OCI-LY1 (cell line): ENCODE measurements around the gene GRIP1.

ENCODE experiments used
- H2AFZ ChIP-seq: fragments of 200-600 bp; sonication (generic), shearing (Covaris generic); 2 replicates; pipeline ENCODE4 v1.6.0; 2014; ENCODE audit warnings: antibody characterized with exemption, mild to moderate bottlenecking, low read length
- H3F3A ChIP-seq: fragments of 200-600 bp; sonication (generic), shearing (Covaris generic); 2 replicates; pipeline ENCODE4 v1.6.0; 2014; ENCODE audit warnings: mild to moderate bottlenecking, antibody characterized with exemption, low read length, moderate library complexity; ENCODE audit not compliant: insufficient read depth
- H3K27ac ChIP-seq: fragments of 200-600 bp; sonication (generic); 2 replicates; pipeline ENCODE4 v1.5.1; 2014; ENCODE audit warnings: low read length, mixed run types, mild to moderate bottlenecking, low read depth; ENCODE audit not compliant: poor library complexity, severe bottlenecking
- H3K27me3 ChIP-seq: fragments of 200-600 bp; sonication (generic); 2 replicates; pipeline ENCODE4 v1.6.0; 2014; ENCODE audit warnings: antibody characterized with exemption, mild to moderate bottlenecking, low read length, moderate library complexity; ENCODE audit not compliant: insufficient read depth
- H3K36me3 ChIP-seq: fragments of 200-600 bp; sonication (generic); 2 replicates; pipeline ENCODE4 v1.6.1; 2014; ENCODE audit warnings: mild to moderate bottlenecking, antibody characterized with exemption, low read length, moderate library complexity, mixed read lengths; ENCODE audit not compliant: insufficient read depth
- H3K4me1 ChIP-seq: fragments of 200-600 bp; sonication (generic); 2 replicates; pipeline ENCODE4 v1.5.1; 2014; ENCODE audit warnings: mild to moderate bottlenecking, low read length, moderate library complexity; ENCODE audit not compliant: insufficient read depth, severe bottlenecking
- H3K4me2 ChIP-seq: fragments of 200-600 bp; sonication (generic), shearing (Covaris generic); 2 replicates; pipeline ENCODE4 v1.6.1; 2014; ENCODE audit warnings: low read length
- H3K4me3 ChIP-seq: fragments of 200-600 bp; sonication (generic); 2 replicates; pipeline ENCODE4 v1.5.1; 2014; ENCODE audit warnings: low read length, low read depth, mild to moderate bottlenecking, mixed read lengths; ENCODE audit not compliant: poor library complexity, severe bottlenecking
- H3K79me2 ChIP-seq: fragments of 200-600 bp; shearing (Covaris generic); 2 replicates; pipeline ENCODE4 v1.6.1; 2016; ENCODE audit warnings: mixed run types, low read length, mixed read lengths; ENCODE audit not compliant: insufficient read depth
- H3K9ac ChIP-seq: fragments of 200-600 bp; sonication (generic), shearing (Covaris generic); 2 replicates; pipeline ENCODE4 v1.6.1; 2014; ENCODE audit warnings: mild to moderate bottlenecking, low read length, mixed read lengths
- H3K9me2 ChIP-seq: fragments of 200-600 bp; sonication (generic), shearing (Covaris generic); 2 replicates; pipeline ENCODE4 v1.6.1; 2014; ENCODE audit warnings: low read depth, mild to moderate bottlenecking, low read length, mixed read lengths
- H3K9me3 ChIP-seq: fragments of 200-600 bp; shearing (Covaris generic); 2 replicates; pipeline ENCODE4 v1.6.1; 2014; ENCODE audit warnings: low read length, mixed read lengths
- H4K20me1 ChIP-seq: fragments of 200-600 bp; sonication (generic), shearing (Covaris generic); 2 replicates; pipeline ENCODE4 v1.6.0; 2016; ENCODE audit warnings: mild to moderate bottlenecking, low read length; ENCODE audit not compliant: insufficient read depth
- CTCF ChIP-seq: fragments of 200-600 bp; sonication (generic), shearing (Covaris generic); IDR thresholded peaks from 2 replicates; pipeline ENCODE4 v1.5.1; 2017; ENCODE audit warnings: mild to moderate bottlenecking, antibody characterized with exemption, low read length, moderate library complexity, mixed read lengths
- EZH2 ChIP-seq: fragments of 200-600 bp; sonication (generic), shearing (Covaris generic); IDR thresholded peaks from 2 replicates; pipeline ENCODE4 v1.8.0; 2017; ENCODE audit warnings: borderline replicate concordance, mixed run types, mild to moderate bottlenecking, antibody characterized with exemption, low read length, moderate library complexity, mixed read lengths

Gene GRIP1

DNA sequence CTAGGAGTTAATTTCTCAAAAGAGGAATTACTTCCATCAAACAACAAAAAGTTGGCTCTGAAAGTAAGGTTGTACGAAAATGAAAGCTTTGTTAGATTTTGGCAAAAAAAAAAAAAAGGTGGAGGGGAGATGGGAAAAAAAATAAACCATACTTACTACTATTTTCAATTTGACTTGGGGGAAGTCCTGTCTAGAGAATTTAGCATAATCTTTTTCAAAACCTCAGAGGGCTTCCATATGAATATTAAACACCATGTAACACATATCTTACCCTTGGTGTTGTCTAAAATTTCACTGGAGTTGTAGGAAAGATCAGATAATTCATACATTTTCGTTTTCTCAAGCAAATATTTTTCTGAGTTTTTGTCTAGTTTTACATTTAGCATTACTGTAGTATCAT is 17.5 kb downstream of the GRIP1 start:
- no peaks in the 10 kb centered on the region for H3K36me3 ChIP-seq
- H3K4me3 ChIP-seq: no peak overlapping the region
- TF ChIP-seq CTCF (no peak), EZH2 (no peak)
- H3K4me1 ChIP-seq: peaks cover 45% of the 10 kb centered on the region
- H3K79me2 ChIP-seq: no peaks in the 10 kb centered on the region
- H3F3A ChIP-seq: no peaks in the 10 kb centered on the region
- H2AFZ ChIP-seq: no peak overlapping the region
- no peaks in the 10 kb centered on the region for H3K9me2 ChIP-seq
- H3K9ac ChIP-seq: no peak overlapping the region
- H3K4me2 ChIP-seq: 0 out of 2 replicates have a peak overlapping the region, but pooled peaks have one; percentile 4
- H4K20me1 ChIP-seq: no peaks in the 10 kb centered on the region
- no peak overlapping the region for H3K27ac ChIP-seq
- H3K9me3 ChIP-seq: no peaks in the 10 kb centered on the region
- no peaks in the 10 kb centered on the region for H3K27me3 ChIP-seq

DNA sequence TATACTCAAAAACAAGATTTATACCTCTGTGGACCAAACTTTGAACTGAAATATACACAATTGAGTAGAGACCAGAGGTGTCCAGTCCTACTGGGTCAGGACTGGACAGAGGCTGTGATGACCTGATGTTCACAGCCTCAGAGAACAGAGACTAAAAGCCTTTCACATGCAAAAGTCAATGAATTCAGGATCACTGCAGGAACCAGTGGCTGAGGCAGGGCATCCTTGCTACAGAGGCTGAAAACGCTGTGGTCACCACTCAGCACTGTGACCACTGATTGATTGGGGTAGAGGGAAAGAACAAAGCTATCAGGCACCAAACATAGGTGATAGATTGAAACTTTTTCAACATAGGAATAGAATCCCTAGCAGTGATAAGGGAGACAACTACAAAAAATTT is 25.1 kb downstream of the GRIP1 start:
- H3K9me2 ChIP-seq: no peaks in the 10 kb centered on the region
- no peak overlapping the region for H2AFZ ChIP-seq
- H3K27ac ChIP-seq: no peak overlapping the region

DNA sequence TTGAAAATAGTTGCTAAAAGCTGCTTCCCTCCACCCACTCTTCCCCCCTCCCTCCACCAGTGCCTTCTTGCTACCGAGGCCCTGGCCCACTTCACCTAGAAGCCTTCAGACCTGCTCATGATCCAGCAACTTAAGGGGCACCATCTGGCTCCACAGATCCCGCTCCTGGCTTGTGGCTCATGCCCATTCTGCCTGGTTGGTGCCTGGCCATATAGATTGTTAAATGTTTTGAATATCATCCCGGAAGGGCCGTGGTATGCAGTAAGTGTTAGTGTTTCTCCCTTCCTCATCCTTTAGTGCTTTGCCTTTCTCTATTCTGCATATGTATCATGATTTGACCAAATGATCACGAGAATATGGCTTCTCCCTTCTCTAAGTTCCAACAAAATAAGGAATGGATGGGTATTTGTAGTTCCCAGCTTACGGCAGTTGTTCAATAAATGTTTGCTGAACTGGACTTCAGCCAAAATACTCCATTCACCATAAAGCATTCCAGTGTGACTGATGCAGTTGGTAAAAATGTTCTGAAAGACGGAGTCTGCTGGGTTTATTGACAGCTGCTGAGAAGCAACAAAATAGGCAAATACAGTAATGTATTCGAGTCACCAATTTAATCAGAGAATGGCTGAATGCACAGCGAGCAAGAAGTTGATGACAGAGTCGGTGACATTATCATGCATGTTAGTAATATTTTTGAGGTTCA is 30.7 kb downstream of the GRIP1 start:
- Histone ChIP-seq H3F3A (no peaks in the 10 kb centered on the region), H3K9ac (no peak overlapping the region), H3K4me3 (no peak overlapping the region), H3K4me2 (no peak overlapping the region), H3K27ac (no peak overlapping the region), H3K27me3 (no peaks in the 10 kb centered on the region), H2AFZ (no peak overlapping the region), H3K79me2 (no peaks in the 10 kb centered on the region), H3K9me2 (no peaks in the 10 kb centered on the region), H4K20me1 (no peaks in the 10 kb centered on the region), H3K9me3 (no peaks in the 10 kb centered on the region), H3K4me1 (no peaks in the 10 kb centered on the region), H3K36me3 (no peaks in the 10 kb centered on the region)
- no peak for TF ChIP-seq CTCF
- TF ChIP-seq EZH2: no peak

More for the DNA sequence above, 25.1 kb downstream of the GRIP1 start:
- no peaks in the 10 kb centered on the region for H3K36me3 ChIP-seq
- no peaks in the 10 kb centered on the region for H4K20me1 ChIP-seq
- H3K79me2 ChIP-seq: no peaks in the 10 kb centered on the region
- H3K4me1 ChIP-seq: no peaks in the 10 kb centered on the region
- H3K4me2 ChIP-seq: no peak overlapping the region
- TF ChIP-seq EZH2: no peak
- TF ChIP-seq CTCF: no peak
- no peak overlapping the region for H3K4me3 ChIP-seq
- no peaks in the 10 kb centered on the region for H3K9me3 ChIP-seq
- H3K27me3 ChIP-seq: no peaks in the 10 kb centered on the region
- H3K9ac ChIP-seq: no peak overlapping the region
- H3F3A ChIP-seq: no peaks in the 10 kb centered on the region
